Measurements from ENCODE around the gene SKI.

GRCh38 chr1:2337081-2337480 is 109.0 kb downstream of the SKI start:
- no peak for TF ChIP-seq CTCF (IDR thresholded peaks at IDR 0.05)
- no peak for TF ChIP-seq POLR2A (IDR thresholded peaks at IDR 0.05)

Measured in breast epithelium (tissue), 3 donors.